COLO668 (cell line): Measurements from ENCODE around the gene TNNT2.

Experiments used
- DNase-seq: peaks from one replicate; lab custom pipeline; 2025; ENCODE audit not compliant: unreplicated experiment; lab: John Stamatoyannopoulos, UW

TNNT2 gene

GRCh38 chr1:201377611-201378092 is at the start of gene TNNT2:
TSS of gene TNNT2 (minus strand) at chr1:201377680. CDS start at chr1:201373254, 4,426 bp downstream.
- no peak for DNase-seq

- no peak for DNase-seq
Measured at GRCh38 chr1:201426479-201427310, 49.2 kb upstream of the TNNT2 start.

- no peak for DNase-seq
Measured at GRCh38 chr1:201424146-201424545, 46.7 kb upstream of the TNNT2 start.

- DNase-seq, result no peak
Measured at GRCh38 chr1:201423655-201424054, 46.2 kb upstream of the TNNT2 start.

- DNase-seq, result no peak
Measured at GRCh38 chr1:201422436-201423030, 45.1 kb upstream of the TNNT2 start.

GRCh38 chr1:201422026-201422425 is 44.5 kb upstream of the TNNT2 start:
- no peak for DNase-seq

GRCh38 chr1:201421041-201421440 is 43.6 kb upstream of the TNNT2 start:
- DNase-seq, result no peak

GRCh38 chr1:201420608-201421002 is 43.1 kb upstream of the TNNT2 start:
- no peak for DNase-seq

- no peak for DNase-seq
Measured at GRCh38 chr1:201419746-201420607, 42.5 kb upstream of the TNNT2 start.

GRCh38 chr1:201419256-201419655 is 41.8 kb upstream of the TNNT2 start:
- DNase-seq, result no peak

- no peak for DNase-seq
Measured at GRCh38 chr1:201418461-201418860, 41.0 kb upstream of the TNNT2 start.

- DNase-seq, result no peak
Measured at GRCh38 chr1:201414051-201414738, 36.7 kb upstream of the TNNT2 start.

- no peak for DNase-seq
Measured at GRCh38 chr1:201411292-201411691, 33.8 kb upstream of the TNNT2 start.

- no peak for DNase-seq
Measured at GRCh38 chr1:201409440-201409839, 32.0 kb upstream of the TNNT2 start.

- DNase-seq, result no peak
Measured at GRCh38 chr1:201408834-201409200, 31.3 kb upstream of the TNNT2 start.

- peak; percentile 86 for DNase-seq
Measured at GRCh38 chr1:201408176-201408833, 30.8 kb upstream of the TNNT2 start.

GRCh38 chr1:201406831-201407406 is 29.4 kb upstream of the TNNT2 start:
- no peak for DNase-seq

- peak; percentile 77 for DNase-seq
Measured at GRCh38 chr1:201405484-201405831, 28.0 kb upstream of the TNNT2 start.

GRCh38 chr1:201404722-201405483 is 27.4 kb upstream of the TNNT2 start:
- no peak for DNase-seq
